Cardiac muscle cell (in vitro differentiated cells and primary cell): Measurements from ENCODE around the gene SLC4A3. TPM values are rescaled to one million over a fixed set of nuclear protein-coding genes. Genes with fewer than 3 reads are reported as not detected.

ENCODE experiments used
- DNase-seq, 2 donors: peaks; one replicate each; pipeline versions ENCODE4 v3.0.0 to v3.0.0-alpha.2; 2010 to 2017; ENCODE audit warnings: low read depth in 1 of 2, low spot score in 1 of 2
- H3K27ac ChIP-seq: fragments of 200-600 bp; sonication (generic); 2 replicates; pipeline ENCODE4 v1.5.1; 2016
- H3K27me3 ChIP-seq: fragments of 200-600 bp; sonication (generic); 2 replicates; pipeline ENCODE4 v1.6.0; 2016; ENCODE audit warnings: control low read depth
- H3K36me3 ChIP-seq: fragments of 200-600 bp; sonication (generic); 2 replicates; pipeline ENCODE4 v1.5.1; 2016; ENCODE audit warnings: control low read depth
- H3K4me1 ChIP-seq: fragments of 200-600 bp; sonication (generic); 2 replicates; pipeline ENCODE4 v1.8.1; 2017; ENCODE audit warnings: low read depth, mild to moderate bottlenecking, mixed run types
- H3K4me3 ChIP-seq: fragments of 200-600 bp; sonication (generic); 2 replicates; pipeline ENCODE4 v1.5.1; 2016; ENCODE audit warnings: mild to moderate bottlenecking
- H3K9me3 ChIP-seq: fragments of 200-600 bp; sonication (generic); 2 replicates; pipeline ENCODE4 v1.5.1; 2017; ENCODE audit warnings: low read depth, mild to moderate bottlenecking, control low read depth
- polyA plus RNA-seq: library from polyadenylated mRNA; unstranded; fragments of >200 nt; fragmentation: Nextera tagmentation; extraction: Ambion mirVana; gene quantifications from 2 replicates; pipeline ENCODE4 v1.2.1, GENCODE V29; 2016
- total RNA-seq: library from RNA; depleted of rRNA; stranded (reverse); fragments of >200 nt; gene quantifications from 2 replicates; pipeline ENCODE4 v1.2.3, GENCODE V29; 2016
- TF ChIP-seq, protein P1 (sequence below): IDR thresholded peaks from 2 replicates; pipeline ENCODE4 v1.5.1; 2012; ENCODE audit warnings: low read depth, mild to moderate bottlenecking, low read length

Gene SLC4A3
- total and polyA plus RNA-seq, 2 experiments from 2014 or later: 39.8 to 47.7 TPM

DNA sequence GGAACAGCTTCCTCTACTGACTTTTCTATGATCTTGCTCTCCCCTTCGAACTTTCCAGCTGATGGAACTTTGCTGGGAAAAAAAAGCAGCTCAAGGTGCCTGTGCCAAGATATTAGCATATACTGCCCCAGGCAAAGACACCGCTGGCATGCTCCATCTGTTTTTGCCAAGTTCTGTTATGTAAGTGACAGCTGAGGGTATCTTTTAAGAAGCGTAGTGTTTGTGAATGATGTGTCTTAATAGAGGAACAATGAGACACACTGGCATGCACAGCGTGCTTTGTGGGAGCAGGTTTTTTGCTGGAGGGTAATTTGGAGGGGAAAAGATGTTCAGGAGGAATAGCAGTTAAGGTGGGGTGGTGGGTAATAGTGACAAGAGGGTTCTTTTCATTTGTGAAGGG, 47.8 kb downstream of the SLC4A3 start:
- Histone ChIP-seq H3K36me3 (no peaks in the 10 kb centered on the region), H3K4me3 (no peak overlapping the region), H3K27ac (no peak overlapping the region), H3K27me3 (no peaks in the 10 kb centered on the region), H3K4me1 (no peaks in the 10 kb centered on the region), H3K9me3 (no peaks in the 10 kb centered on the region)
- TF ChIP-seq, protein P1, sequence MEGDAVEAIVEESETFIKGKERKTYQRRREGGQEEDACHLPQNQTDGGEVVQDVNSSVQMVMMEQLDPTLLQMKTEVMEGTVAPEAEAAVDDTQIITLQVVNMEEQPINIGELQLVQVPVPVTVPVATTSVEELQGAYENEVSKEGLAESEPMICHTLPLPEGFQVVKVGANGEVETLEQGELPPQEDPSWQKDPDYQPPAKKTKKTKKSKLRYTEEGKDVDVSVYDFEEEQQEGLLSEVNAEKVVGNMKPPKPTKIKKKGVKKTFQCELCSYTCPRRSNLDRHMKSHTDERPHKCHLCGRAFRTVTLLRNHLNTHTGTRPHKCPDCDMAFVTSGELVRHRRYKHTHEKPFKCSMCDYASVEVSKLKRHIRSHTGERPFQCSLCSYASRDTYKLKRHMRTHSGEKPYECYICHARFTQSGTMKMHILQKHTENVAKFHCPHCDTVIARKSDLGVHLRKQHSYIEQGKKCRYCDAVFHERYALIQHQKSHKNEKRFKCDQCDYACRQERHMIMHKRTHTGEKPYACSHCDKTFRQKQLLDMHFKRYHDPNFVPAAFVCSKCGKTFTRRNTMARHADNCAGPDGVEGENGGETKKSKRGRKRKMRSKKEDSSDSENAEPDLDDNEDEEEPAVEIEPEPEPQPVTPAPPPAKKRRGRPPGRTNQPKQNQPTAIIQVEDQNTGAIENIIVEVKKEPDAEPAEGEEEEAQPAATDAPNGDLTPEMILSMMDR: no peak
- no peak for DNase-seq

DNA sequence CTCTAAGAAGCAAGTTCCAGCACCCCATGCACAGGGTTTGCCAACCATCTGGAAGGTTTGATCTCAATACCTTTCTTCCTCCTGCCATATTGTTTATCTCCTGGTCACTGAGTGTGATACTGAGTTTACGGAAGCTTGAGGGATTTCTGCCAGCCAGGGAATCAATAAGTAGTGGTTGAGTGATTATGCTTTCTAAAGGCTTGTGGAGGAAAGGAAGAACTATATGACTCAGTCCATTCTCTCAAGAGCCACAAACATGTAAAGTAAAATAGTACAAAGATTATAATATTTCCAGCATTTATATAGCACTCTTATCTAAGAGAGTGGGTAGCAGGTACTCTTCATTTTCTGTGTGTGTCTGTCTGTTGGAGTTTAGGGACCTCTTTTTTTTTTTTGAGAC, 49.2 kb downstream of the SLC4A3 start:
- H3K27ac ChIP-seq: no peak overlapping the region
- TF ChIP-seq, protein P1: no peak

DNA sequence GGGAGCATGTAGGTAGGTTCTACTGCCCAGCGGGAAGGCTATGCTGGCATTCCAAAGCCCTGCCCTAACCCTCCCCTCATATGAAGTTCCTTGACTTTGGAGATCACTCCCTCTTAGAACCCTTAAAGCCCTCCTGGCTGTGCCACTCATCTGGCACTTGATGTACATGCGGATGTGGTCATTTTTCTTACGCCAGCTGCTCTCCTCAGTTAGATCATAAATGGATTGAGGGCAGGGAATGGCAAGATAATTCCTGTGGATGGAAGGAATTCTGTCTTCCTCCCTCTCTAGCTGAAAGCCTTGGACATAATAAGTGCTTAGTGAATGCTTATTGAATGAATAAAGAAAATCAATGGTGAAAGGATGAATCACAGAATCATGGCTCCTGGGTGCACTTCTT, 51.6 kb downstream of the SLC4A3 start:
- no peak for DNase-seq
- Histone ChIP-seq H3K27me3 (no peaks in the 10 kb centered on the region), H3K4me1 (peaks cover 15% of the 10 kb centered on the region), H3K9me3 (no peaks in the 10 kb centered on the region), H3K36me3 (no peaks in the 10 kb centered on the region), H3K4me3 (no peak overlapping the region), H3K27ac (no peak overlapping the region)
- TF ChIP-seq, protein P1: no peak

More for the DNA sequence above, 49.2 kb downstream of the SLC4A3 start:
- DNase-seq: no peak
- Histone ChIP-seq H3K9me3 (no peaks in the 10 kb centered on the region), H3K36me3 (no peaks in the 10 kb centered on the region), H3K4me3 (no peak overlapping the region), H3K4me1 (peaks cover 7% of the 10 kb centered on the region), H3K27me3 (no peaks in the 10 kb centered on the region)

DNA sequence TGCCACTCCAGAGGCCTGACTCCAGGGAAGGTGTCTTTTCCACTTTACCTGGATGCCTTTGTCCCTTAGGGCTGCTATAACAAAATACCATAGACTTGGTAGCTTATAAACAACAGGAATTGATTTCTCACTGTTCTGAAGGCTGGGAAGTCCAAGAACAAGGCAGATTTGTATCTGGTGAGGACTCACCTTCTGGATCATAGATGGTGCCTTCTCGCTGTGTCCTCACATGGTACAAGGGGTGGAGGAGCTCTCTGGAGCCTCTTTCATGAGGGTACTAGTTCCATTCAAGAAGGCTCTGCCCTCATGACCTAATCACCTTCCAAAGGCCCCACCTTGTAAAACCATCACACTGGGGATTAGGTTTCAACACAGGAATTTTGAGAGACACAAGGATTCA, 52.1 kb downstream of the SLC4A3 start:
- no peaks in the 10 kb centered on the region for H3K27me3 ChIP-seq
- H3K36me3 ChIP-seq: no peaks in the 10 kb centered on the region
- DNase-seq: no peak
- TF ChIP-seq, protein P1: no peak
- no peak overlapping the region for H3K4me3 ChIP-seq
- no peak overlapping the region for H3K27ac ChIP-seq
- peaks cover 15% of the 10 kb centered on the region for H3K4me1 ChIP-seq
- no peaks in the 10 kb centered on the region for H3K9me3 ChIP-seq

DNA sequence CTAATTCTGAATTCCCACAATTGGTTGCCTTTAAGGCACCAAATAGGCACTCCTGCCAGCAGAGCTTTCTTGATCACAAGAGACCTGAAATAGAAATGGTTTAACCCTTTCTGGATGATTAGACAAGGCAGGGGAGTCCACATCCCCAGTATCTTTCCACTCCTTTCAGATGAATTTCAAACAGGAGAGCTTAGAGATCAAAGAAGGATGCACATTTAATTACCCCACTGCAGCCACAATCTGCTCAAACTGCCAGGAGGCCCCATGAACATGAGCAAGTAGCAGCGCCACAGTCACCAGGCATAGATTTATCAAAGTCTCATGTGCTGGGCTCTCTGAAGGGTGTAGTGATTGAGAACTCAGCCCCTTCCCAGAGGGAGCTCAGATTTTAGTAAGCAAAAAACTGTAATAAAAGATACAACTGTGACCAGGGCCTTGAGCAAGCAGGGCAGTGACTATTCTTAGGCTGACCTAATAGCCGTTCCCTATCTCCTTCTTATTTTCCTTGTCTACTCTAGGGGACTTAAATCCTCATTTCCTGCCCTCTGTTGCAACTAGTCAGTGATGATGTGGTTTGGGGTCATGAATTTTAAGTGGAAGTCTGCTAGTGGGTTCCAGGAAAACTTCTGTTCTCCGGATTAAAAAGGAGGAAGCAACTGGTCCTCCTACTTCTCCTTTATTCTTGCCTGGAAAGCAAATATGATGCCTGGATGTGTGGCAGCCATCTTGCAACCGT, 53.7 kb downstream of the SLC4A3 start:
- H3K27ac ChIP-seq: peak overlapping the region; percentile 15
- no peaks in the 10 kb centered on the region for H3K9me3 ChIP-seq
- no peaks in the 10 kb centered on the region for H3K36me3 ChIP-seq
- peak in 1 of 2 donors; percentile 42 for DNase-seq
- no peaks in the 10 kb centered on the region for H3K27me3 ChIP-seq
- peaks cover 15% of the 10 kb centered on the region for H3K4me1 ChIP-seq
- TF ChIP-seq, protein P1: no peak
- no peak overlapping the region for H3K4me3 ChIP-seq
